ENCODE data around the gene PTPRU.

Gene PTPRU

DNA sequence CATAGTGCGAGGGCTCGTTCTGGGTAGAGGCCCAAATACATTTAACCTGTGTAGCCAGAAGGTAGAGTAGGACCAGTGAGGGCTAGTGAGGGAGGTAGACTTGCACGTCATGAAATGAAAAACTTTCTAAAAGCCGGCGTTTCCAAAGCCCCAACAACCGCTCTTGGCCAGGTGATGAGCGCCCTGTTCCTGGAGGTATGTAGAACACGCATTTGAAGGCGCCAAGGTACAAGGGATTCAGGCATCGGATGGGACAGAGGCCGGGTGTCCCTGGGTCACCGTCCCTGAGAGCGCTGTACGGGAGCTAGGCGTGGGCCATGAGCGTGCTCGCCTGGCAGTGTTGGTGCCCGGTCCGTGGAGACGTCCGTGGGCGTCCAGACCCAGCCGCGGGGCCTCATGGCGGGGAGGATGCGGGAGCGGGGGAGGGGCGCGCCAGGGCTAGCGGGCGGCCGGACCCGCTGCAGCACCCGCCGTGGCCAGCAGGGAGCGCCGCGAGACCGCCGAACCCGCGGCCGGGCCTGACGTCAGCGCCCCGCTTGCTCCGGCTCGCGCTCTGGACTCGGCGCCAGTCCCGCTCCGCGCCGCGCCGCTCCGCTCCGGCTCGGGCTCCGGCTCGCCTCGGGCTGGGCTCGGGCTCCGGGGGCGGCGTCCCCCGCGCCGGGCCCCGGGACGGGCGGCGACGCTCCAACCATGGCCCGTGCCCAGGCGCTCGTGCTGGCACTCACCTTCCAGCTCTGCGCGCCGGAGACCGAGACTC, at the start of gene PTPRU:
PTPRU (plus strand) TSS at position 568 of the 757 bp plus-strand sequence; CDS start at position 691, 123 bp downstream.
- CTCF ChIA-PET: interaction anchor here (1.0 kb wide), 1 partner anchor 613 kb away, joined by 6 read pairs; no protein-coding TSS in a partner anchor
- Mint-ChIP-seq H3K36me3 (peaks cover 2% of the 10 kb centered on the region), H3K27ac (no peak within 1 kb of the TSS), H3K9me3 (no peaks in the 10 kb centered on the region), H3K4me3 (peak within 1 kb of the TSS; percentile 59), H3K27me3 (peaks cover 71% of the 10 kb centered on the region), H3K4me1 (peaks cover 21% of the 10 kb centered on the region)
- peak; percentile 83 for DNase-seq

- Mint-ChIP-seq H3K4me1 (peaks cover 17% of the 10 kb centered on the region), H3K4me3 (no peak overlapping the region), H3K27me3 (no peaks in the 10 kb centered on the region), H3K9me3 (no peaks in the 10 kb centered on the region), H3K27ac (no peak overlapping the region), H3K36me3 (no peaks in the 10 kb centered on the region)
- CTCF ChIA-PET: interaction anchor here (1.2 to 2.5 kb wide), 3 partner anchors 11 to 450 kb away, joined by 3 to 10 read pairs (median 8); no protein-coding TSS in a partner anchor
- DNase-seq: no peak
Observed at GRCh38 chr1:29186707-29187106, 49.6 kb upstream of the PTPRU start.

- no peak for DNase-seq
- no peak overlapping the region for H3K27ac Mint-ChIP-seq
Observed at GRCh38 chr1:29190718-29191117, 45.6 kb upstream of the PTPRU start.

GRCh38 chr1:29193879-29194455, 42.4 kb upstream of the PTPRU start:
- H3K4me1 Mint-ChIP-seq: peaks cover 2% of the 10 kb centered on the region
- peaks cover 5% of the 10 kb centered on the region for H3K36me3 Mint-ChIP-seq
- no peaks in the 10 kb centered on the region for H3K27me3 Mint-ChIP-seq
- no peaks in the 10 kb centered on the region for H3K9me3 Mint-ChIP-seq
- H3K4me3 Mint-ChIP-seq: no peak overlapping the region
- CTCF ChIA-PET: interaction anchor here (0.5 to 1.1 kb wide), 3 partner anchors 12 to 597 kb away, joined by 3 to 4 read pairs (median 4); partner anchors contain the start of gene SRSF4
- no peak overlapping the region for H3K27ac Mint-ChIP-seq
- no peak for DNase-seq

More at GRCh38 chr1:29190718-29191117, 45.6 kb upstream of the PTPRU start:
- Mint-ChIP-seq H3K27me3 (no peaks in the 10 kb centered on the region), H3K9me3 (no peaks in the 10 kb centered on the region), H3K4me3 (no peak overlapping the region), H3K4me1 (no peaks in the 10 kb centered on the region), H3K36me3 (peaks cover 5% of the 10 kb centered on the region)
- CTCF ChIA-PET: interaction anchor here (1.4 kb wide), 1 partner anchor 10 kb away, joined by 3 read pairs; no protein-coding TSS in a partner anchor

DNA sequence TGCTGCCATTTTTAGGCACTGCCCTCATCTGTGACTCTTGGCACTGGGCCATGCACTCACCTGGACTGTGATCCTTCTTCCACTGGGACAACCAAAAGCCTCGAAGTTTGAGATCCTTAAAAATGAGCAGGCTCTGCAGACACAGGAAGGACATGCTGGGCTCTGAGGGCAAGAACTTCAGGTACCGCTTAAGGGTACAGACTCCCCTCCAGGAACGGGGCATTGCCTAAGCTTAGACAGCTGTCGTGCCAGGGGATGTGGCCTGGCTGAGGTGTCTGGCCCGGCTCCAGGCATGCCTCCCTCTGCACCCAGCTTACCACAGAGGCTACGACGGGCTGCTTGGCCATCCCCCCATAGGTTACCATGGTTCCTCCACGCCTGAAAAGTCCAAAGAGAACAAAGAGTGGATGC, 40.4 kb upstream of the PTPRU start:
- no peaks in the 10 kb centered on the region for H3K9me3 Mint-ChIP-seq
- H3K27ac Mint-ChIP-seq: no peak overlapping the region
- H3K36me3 Mint-ChIP-seq: peaks cover 6% of the 10 kb centered on the region
- H3K4me1 Mint-ChIP-seq: peaks cover 2% of the 10 kb centered on the region
- CTCF ChIA-PET: interaction anchor here (1.0 to 9.0 kb wide), 4 partner anchors 13 to 315 kb away, joined by 3 to 221 read pairs (median 12); no protein-coding TSS in a partner anchor
- no peak overlapping the region for H3K4me3 Mint-ChIP-seq
- DNase-seq: no peak
- H3K27me3 Mint-ChIP-seq: no peaks in the 10 kb centered on the region

DNA sequence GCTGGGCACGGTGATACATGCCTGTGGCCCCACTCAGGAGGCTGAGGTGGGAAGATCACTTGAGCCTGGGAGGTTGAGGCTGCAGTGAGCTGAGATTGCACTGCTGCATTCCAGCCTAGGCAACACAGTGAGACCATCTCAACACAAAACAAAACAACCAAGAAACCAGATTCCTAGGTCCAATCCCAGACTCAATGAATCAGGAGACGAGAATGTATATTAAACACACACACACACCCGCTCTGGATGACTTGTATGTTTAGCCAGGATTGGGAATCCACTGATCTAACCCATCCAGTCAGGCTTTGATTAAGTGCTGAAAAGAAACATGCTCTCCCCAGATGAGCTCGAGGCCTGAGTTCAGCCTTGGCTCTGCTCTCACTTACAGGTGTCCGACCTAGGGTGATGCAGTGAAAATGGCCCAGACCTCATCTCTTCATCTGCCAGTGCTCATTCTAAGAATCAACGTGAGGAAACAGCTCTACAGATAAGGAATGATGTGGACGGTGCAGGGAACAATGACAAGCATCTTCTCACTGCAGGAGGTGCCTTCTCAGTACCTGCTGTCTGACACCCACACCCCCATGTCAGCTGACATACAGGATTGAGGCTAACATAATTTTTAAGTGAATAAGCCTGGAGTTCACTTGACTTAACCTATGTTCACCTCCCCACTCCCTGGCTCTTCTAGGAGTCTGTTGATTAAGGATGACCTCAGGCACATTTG, 39.3 kb upstream of the PTPRU start:
- Mint-ChIP-seq H3K27ac (no peak overlapping the region), H3K27me3 (no peaks in the 10 kb centered on the region), H3K4me3 (no peak overlapping the region), H3K9me3 (no peaks in the 10 kb centered on the region), H3K36me3 (peaks cover 9% of the 10 kb centered on the region), H3K4me1 (peaks cover 2% of the 10 kb centered on the region)
- no peak for DNase-seq
- CTCF ChIA-PET: interaction anchor here (0.6 to 9.0 kb wide), 15 partner anchors 9 to 837 kb away, joined by 3 to 221 read pairs (median 6); partner anchors contain the start of genes SRSF4 and TMEM200B

GRCh38 chr1:29197590-29197924, 38.8 kb upstream of the PTPRU start:
- peak; percentile 69 for DNase-seq
- no peaks in the 10 kb centered on the region for H3K9me3 Mint-ChIP-seq
- no peak overlapping the region for H3K27ac Mint-ChIP-seq
- peaks cover 2% of the 10 kb centered on the region for H3K4me1 Mint-ChIP-seq
- peaks cover 9% of the 10 kb centered on the region for H3K36me3 Mint-ChIP-seq
- CTCF ChIA-PET: interaction anchor here (0.6 to 9.0 kb wide), 15 partner anchors 9 to 838 kb away, joined by 3 to 221 read pairs (median 6); partner anchors contain the start of genes SRSF4 and TMEM200B
- H3K4me3 Mint-ChIP-seq: no peak overlapping the region
- no peaks in the 10 kb centered on the region for H3K27me3 Mint-ChIP-seq

GRCh38 chr1:29197993-29198392, 38.3 kb upstream of the PTPRU start:
- Mint-ChIP-seq H3K9me3 (no peaks in the 10 kb centered on the region), H3K36me3 (peaks cover 9% of the 10 kb centered on the region), H3K27me3 (no peaks in the 10 kb centered on the region), H3K27ac (no peak overlapping the region), H3K4me3 (no peak overlapping the region), H3K4me1 (peaks cover 5% of the 10 kb centered on the region)
- DNase-seq: no peak
- CTCF ChIA-PET: interaction anchor here (0.6 to 9.0 kb wide), 15 partner anchors 10 to 838 kb away, joined by 3 to 221 read pairs (median 6); partner anchors contain the start of genes SRSF4 and TMEM200B

DNA sequence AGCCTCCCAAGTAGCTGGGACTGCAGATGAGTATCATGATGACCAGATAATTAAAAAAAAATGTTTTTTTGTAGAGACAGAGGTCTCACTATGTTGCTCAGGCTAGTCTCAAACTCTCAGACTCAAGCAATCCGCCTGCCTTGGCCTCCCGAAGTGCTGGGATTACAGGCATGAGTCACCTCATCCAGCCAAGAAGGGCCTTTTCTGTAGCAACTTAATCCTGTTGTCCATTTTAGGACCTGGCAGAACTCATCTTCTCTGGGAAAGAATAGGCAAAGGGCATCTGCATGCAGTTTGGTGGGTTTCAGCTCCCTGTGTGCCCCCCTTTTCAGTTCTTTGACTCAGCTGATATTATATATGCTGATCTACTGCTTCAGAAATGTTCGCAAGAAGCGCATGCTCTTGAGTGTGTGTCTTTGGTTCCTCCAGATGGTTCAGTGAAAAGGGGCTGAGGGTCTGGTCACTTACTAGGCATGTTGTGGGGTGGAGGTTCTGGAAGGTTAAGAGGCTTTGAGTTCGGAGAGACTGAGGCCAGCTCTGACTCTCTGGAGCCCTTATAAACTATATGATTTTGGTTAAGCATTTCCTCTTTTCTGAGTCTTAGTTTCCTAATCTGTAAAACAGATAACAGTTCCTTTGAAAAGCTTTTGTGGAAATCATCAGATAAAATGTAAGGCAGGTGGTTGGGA, 35.3 kb upstream of the PTPRU start:
- no peak for DNase-seq
- Mint-ChIP-seq H3K9me3 (no peaks in the 10 kb centered on the region), H3K27ac (no peak overlapping the region), H3K27me3 (no peaks in the 10 kb centered on the region), H3K36me3 (peaks cover 4% of the 10 kb centered on the region), H3K4me3 (no peak overlapping the region), H3K4me1 (peaks cover 5% of the 10 kb centered on the region)
- CTCF ChIA-PET: interaction anchor here (0.9 to 9.0 kb wide), 8 partner anchors 9 to 320 kb away, joined by 3 to 221 read pairs (median 6); partner anchors contain the start of genes SRSF4 and TMEM200B

GRCh38 chr1:29201595-29202051, 34.7 kb upstream of the PTPRU start:
- CTCF ChIA-PET: interaction anchor here (0.9 to 9.0 kb wide), 21 partner anchors 10 to 427 kb away, joined by 3 to 221 read pairs (median 5); partner anchors contain the start of genes SRSF4 and TMEM200B
- Mint-ChIP-seq H3K27me3 (no peaks in the 10 kb centered on the region), H3K27ac (no peak overlapping the region), H3K4me3 (no peak overlapping the region), H3K9me3 (no peaks in the 10 kb centered on the region), H3K36me3 (peaks cover 4% of the 10 kb centered on the region), H3K4me1 (peaks cover 5% of the 10 kb centered on the region)
- no peak for DNase-seq

GRCh38 chr1:29202053-29202452, 34.3 kb upstream of the PTPRU start:
- no peak overlapping the region for H3K4me3 Mint-ChIP-seq
- H3K9me3 Mint-ChIP-seq: no peaks in the 10 kb centered on the region
- H3K4me1 Mint-ChIP-seq: peaks cover 5% of the 10 kb centered on the region
- no peaks in the 10 kb centered on the region for H3K27me3 Mint-ChIP-seq
- peaks cover 4% of the 10 kb centered on the region for H3K36me3 Mint-ChIP-seq
- CTCF ChIA-PET: interaction anchor here (0.8 to 9.0 kb wide), 30 partner anchors 9 to 427 kb away, joined by 3 to 221 read pairs (median 5); partner anchors contain the start of gene SRSF4
- no peak for DNase-seq
- H3K27ac Mint-ChIP-seq: no peak overlapping the region

GRCh38 chr1:29202584-29203340, 33.6 kb upstream of the PTPRU start:
- H3K27ac Mint-ChIP-seq: no peak overlapping the region
- H3K4me3 Mint-ChIP-seq: no peak overlapping the region
- no peaks in the 10 kb centered on the region for H3K27me3 Mint-ChIP-seq
- CTCF ChIA-PET: interaction anchor here (0.8 to 9.0 kb wide), 32 partner anchors 8 to 428 kb away, joined by 3 to 221 read pairs (median 4); partner anchors contain the start of gene SRSF4
- peak; percentile 92 for DNase-seq
- H3K36me3 Mint-ChIP-seq: peaks cover 4% of the 10 kb centered on the region
- H3K4me1 Mint-ChIP-seq: peaks cover 3% of the 10 kb centered on the region
- no peaks in the 10 kb centered on the region for H3K9me3 Mint-ChIP-seq

DNA sequence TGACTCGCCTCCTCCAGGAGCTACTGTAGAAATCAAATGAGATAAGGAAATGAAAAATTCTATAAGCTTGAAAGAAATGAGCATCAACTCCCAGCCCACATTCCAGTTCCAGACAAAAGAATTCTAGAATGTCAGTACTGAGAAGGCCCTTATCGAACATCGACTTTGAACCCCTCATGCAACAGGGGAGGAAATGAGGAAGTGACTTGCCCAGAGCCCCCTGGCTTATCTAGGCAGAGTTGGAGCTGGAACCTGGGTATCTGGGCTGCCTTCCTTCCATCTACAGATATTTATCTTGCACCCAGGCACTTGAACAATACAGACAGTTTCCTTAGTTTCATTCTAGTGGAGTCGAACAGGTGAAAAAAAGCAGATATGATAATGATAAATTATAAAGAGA, 27.9 kb upstream of the PTPRU start:
- CTCF ChIA-PET: no interaction called here
- DNase-seq: no peak
- H3K4me1 Mint-ChIP-seq: no peaks in the 10 kb centered on the region
- no peaks in the 10 kb centered on the region for H3K9me3 Mint-ChIP-seq
- no peak overlapping the region for H3K27ac Mint-ChIP-seq
- peaks cover 10% of the 10 kb centered on the region for H3K36me3 Mint-ChIP-seq
- H3K4me3 Mint-ChIP-seq: no peak overlapping the region
- H3K27me3 Mint-ChIP-seq: no peaks in the 10 kb centered on the region
